SU-DHL-6 (cell line): ENCODE data around the gene FAM120A.

Experiments
- H2AFZ ChIP-seq: fragments of 200-600 bp; sonication (generic); 2 replicates; pipeline ENCODE4 v1.6.1; 2014; ENCODE audit warnings: low read depth, mild to moderate bottlenecking, moderate library complexity, mixed read lengths, antibody characterized with exemption, low read length; ENCODE audit not compliant: severe bottlenecking
- H3F3A ChIP-seq: fragments of 200-600 bp; shearing (Covaris generic); 2 replicates; pipeline ENCODE4 v1.6.0; 2016; ENCODE audit warnings: antibody characterized with exemption, mild to moderate bottlenecking; ENCODE audit not compliant: insufficient read depth
- H3K27ac ChIP-seq: fragments of 200-600 bp; sonication (generic); 2 replicates; pipeline ENCODE4 v1.5.1; 2016; ENCODE audit warnings: low read depth, mild to moderate bottlenecking, low read length, moderate library complexity, mixed read lengths
- H3K27me3 ChIP-seq: fragments of 200-600 bp; sonication (generic), shearing (Covaris generic); 2 replicates; pipeline ENCODE4 v1.6.0; 2014; ENCODE audit warnings: mild to moderate bottlenecking, low read length
- H3K36me3 ChIP-seq: fragments of 200-600 bp; sonication (generic); 2 replicates; pipeline ENCODE4 v1.6.1; 2014; ENCODE audit warnings: mild to moderate bottlenecking, low read length, mixed read lengths
- H3K4me2 ChIP-seq: fragments of 300-600, 200-600 bp; shearing (Covaris generic), sonication (generic); 2 replicates; pipeline ENCODE4 v1.6.0; 2014; ENCODE audit warnings: low read length, low read depth, mild to moderate bottlenecking; ENCODE audit not compliant: poor library complexity, severe bottlenecking
- H3K4me3 ChIP-seq: fragments of 200-600 bp; sonication (generic); 2 replicates; pipeline ENCODE4 v1.5.1; 2014; ENCODE audit warnings: antibody characterized with exemption, low read length, mild to moderate bottlenecking, mixed read lengths; ENCODE audit not compliant: insufficient read depth, poor library complexity, severe bottlenecking
- H3K79me2 ChIP-seq: fragments of 200-600 bp; sonication (generic); 2 replicates; pipeline ENCODE4 v1.6.1; 2014; ENCODE audit warnings: mild to moderate bottlenecking, low read length, moderate library complexity; ENCODE audit not compliant: insufficient read depth
- H3K9ac ChIP-seq: fragments of 200-600 bp; sonication (generic); 2 replicates; pipeline ENCODE4 v1.7.0; 2014; ENCODE audit warnings: mild to moderate bottlenecking, low read length
- H3K9me2 ChIP-seq: fragments of 200-600 bp; sonication (generic); replicated peaks from 2 replicates; pipeline ENCODE4 v1.6.1; 2014; ENCODE audit warnings: low read length; ENCODE audit not compliant: insufficient read depth
- H3K9me3 ChIP-seq: fragments of 200-600 bp; sonication (generic); 2 replicates; pipeline ENCODE4 v1.6.1; 2014; ENCODE audit warnings: low read length, mixed read lengths; ENCODE audit not compliant: insufficient read depth
- H4K20me1 ChIP-seq: fragments of 200-600 bp; sonication (generic); 2 replicates; pipeline ENCODE4 v1.6.1; 2014; ENCODE audit warnings: low read depth, mild to moderate bottlenecking, antibody characterized with exemption, low read length, moderate library complexity, mixed read lengths
- EZH2phosphoT487 ChIP-seq: fragments of 200-600 bp; sonication (generic), shearing (Covaris generic); conservative IDR thresholded peaks from 2 replicates; pipeline ENCODE4 v1.6.1; 2018; ENCODE audit warnings: mild to moderate bottlenecking, antibody characterized with exemption, low read length, moderate library complexity, mixed read lengths
- TF ChIP-seq, protein P1 (sequence below): fragments of 200-600 bp; sonication (generic); IDR thresholded peaks from one replicate; pipeline ENCODE4 v1.5.1; 2017; ENCODE audit warnings: antibody characterized with exemption, mild to moderate bottlenecking, low read length, moderate library complexity; ENCODE audit not compliant: insufficient read depth, poor library complexity, severe bottlenecking

Gene FAM120A

DNA sequence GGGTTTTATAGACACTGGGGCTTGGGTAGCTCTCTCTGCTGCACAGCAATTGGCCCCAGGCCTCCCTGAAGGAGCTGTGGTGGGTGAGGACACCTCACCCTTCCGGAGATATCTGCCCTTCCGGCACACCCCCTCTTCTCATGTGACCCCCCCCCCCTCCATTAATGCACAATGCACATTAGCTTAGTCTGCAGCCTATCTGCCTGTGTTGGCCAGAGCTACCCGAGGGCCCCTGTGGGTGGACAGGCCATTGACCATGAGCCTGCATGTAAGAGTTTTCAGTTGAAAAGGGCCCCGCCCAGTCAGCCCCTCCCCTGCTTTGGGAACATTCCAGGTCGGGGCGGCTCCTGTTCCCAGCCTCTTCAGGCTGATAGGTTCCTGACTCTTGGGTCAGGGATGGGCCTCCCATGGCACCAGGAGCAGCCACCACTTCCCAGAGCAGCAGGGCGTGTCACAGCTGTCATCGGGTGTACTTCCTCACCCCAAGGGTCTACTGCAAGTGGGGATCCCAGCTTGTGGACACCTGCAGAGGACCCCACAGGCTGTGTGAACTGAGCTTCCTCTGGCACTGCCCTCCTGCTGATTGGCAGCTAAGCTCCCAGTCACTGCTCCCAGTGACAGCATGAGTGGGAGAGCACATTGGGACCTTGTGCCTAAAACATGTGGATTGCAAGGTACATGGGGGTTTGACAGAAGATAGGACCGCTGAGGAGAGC is 142.7 kb downstream of the FAM120A start:
- H3K9ac ChIP-seq, result no peak overlapping the region
- no peak overlapping the region for H3K4me3 ChIP-seq
- H3K9me2 ChIP-seq, result no peaks in the 10 kb centered on the region
- no peaks in the 10 kb centered on the region for H3K9me3 ChIP-seq
- no peak overlapping the region for H2AFZ ChIP-seq
- H3K4me2 ChIP-seq, result no peak overlapping the region
- H3K27ac ChIP-seq, result no peak overlapping the region
- H3K27me3 ChIP-seq, result no peaks in the 10 kb centered on the region
- H3K79me2 ChIP-seq, result no peaks in the 10 kb centered on the region
- H3K36me3 ChIP-seq, result no peaks in the 10 kb centered on the region
- H4K20me1 ChIP-seq, result no peaks in the 10 kb centered on the region
- TF ChIP-seq EZH2phosphoT487, result no peak
- TF ChIP-seq, protein P1, sequence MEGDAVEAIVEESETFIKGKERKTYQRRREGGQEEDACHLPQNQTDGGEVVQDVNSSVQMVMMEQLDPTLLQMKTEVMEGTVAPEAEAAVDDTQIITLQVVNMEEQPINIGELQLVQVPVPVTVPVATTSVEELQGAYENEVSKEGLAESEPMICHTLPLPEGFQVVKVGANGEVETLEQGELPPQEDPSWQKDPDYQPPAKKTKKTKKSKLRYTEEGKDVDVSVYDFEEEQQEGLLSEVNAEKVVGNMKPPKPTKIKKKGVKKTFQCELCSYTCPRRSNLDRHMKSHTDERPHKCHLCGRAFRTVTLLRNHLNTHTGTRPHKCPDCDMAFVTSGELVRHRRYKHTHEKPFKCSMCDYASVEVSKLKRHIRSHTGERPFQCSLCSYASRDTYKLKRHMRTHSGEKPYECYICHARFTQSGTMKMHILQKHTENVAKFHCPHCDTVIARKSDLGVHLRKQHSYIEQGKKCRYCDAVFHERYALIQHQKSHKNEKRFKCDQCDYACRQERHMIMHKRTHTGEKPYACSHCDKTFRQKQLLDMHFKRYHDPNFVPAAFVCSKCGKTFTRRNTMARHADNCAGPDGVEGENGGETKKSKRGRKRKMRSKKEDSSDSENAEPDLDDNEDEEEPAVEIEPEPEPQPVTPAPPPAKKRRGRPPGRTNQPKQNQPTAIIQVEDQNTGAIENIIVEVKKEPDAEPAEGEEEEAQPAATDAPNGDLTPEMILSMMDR, result no peak
- no peaks in the 10 kb centered on the region for H3F3A ChIP-seq

GRCh38 chr9:93595461-93595860 is 144.0 kb downstream of the FAM120A start:
- H3K79me2 ChIP-seq, result no peaks in the 10 kb centered on the region
- no peaks in the 10 kb centered on the region for H3K9me2 ChIP-seq
- H3F3A ChIP-seq, result no peaks in the 10 kb centered on the region
- no peaks in the 10 kb centered on the region for H3K36me3 ChIP-seq
- no peak overlapping the region for H2AFZ ChIP-seq
- H3K9ac ChIP-seq, result no peak overlapping the region
- no peaks in the 10 kb centered on the region for H4K20me1 ChIP-seq
- no peak overlapping the region for H3K4me2 ChIP-seq
- H3K4me3 ChIP-seq, result no peak overlapping the region
- TF ChIP-seq, protein P1, result no peak
- no peak for TF ChIP-seq EZH2phosphoT487
- H3K27ac ChIP-seq, result no peak overlapping the region
- no peaks in the 10 kb centered on the region for H3K27me3 ChIP-seq
- no peaks in the 10 kb centered on the region for H3K9me3 ChIP-seq

GRCh38 chr9:93595861-93596365 is 144.4 kb downstream of the FAM120A start:
- no peaks in the 10 kb centered on the region for H3K9me2 ChIP-seq
- H3K27me3 ChIP-seq, result no peaks in the 10 kb centered on the region
- H2AFZ ChIP-seq, result no peak overlapping the region
- H3K79me2 ChIP-seq, result no peaks in the 10 kb centered on the region
- H3K9me3 ChIP-seq, result no peaks in the 10 kb centered on the region
- H3K27ac ChIP-seq, result no peak overlapping the region
- no peaks in the 10 kb centered on the region for H3F3A ChIP-seq
- no peaks in the 10 kb centered on the region for H3K36me3 ChIP-seq
- no peak overlapping the region for H3K9ac ChIP-seq
- no peaks in the 10 kb centered on the region for H4K20me1 ChIP-seq
- H3K4me3 ChIP-seq, result no peak overlapping the region
- TF ChIP-seq, protein P1, result no peak
- no peak for TF ChIP-seq EZH2phosphoT487
- H3K4me2 ChIP-seq, result no peak overlapping the region
